Neuronal stem cell (in vitro differentiated cells): Measurements from ENCODE around the gene DNMT3L.

Source experiments
- DNase-seq: peaks from one replicate; pipeline ENCODE4 v3.0.0-alpha.2; 2013; ENCODE audit warnings: low spot score
- H2AFZ ChIP-seq: one replicate; pipeline ENCODE4 v1.6.1; 2013; ENCODE audit warnings: mild to moderate bottlenecking, low read length, inconsistent platforms
- H2AK5ac ChIP-seq: 2 replicates; pipeline ENCODE4 v1.6.1; 2013; ENCODE audit warnings: low read depth, mild to moderate bottlenecking, inconsistent platforms, low read length, moderate library complexity, mixed read lengths
- H2BK120ac ChIP-seq: 2 replicates; pipeline ENCODE4 v1.6.1; 2013; ENCODE audit warnings: low read depth, mild to moderate bottlenecking, inconsistent platforms, low read length, moderate library complexity, mixed read lengths
- H2BK12ac ChIP-seq: one replicate; pipeline ENCODE4 v1.6.1; 2013; ENCODE audit warnings: low read length, inconsistent platforms
- H2BK15ac ChIP-seq: 2 replicates; pipeline ENCODE4 v1.6.1; 2013; ENCODE audit warnings: mild to moderate bottlenecking, low read length, inconsistent platforms, mixed read lengths
- H2BK5ac ChIP-seq: one replicate; pipeline ENCODE4 v1.6.1; 2013; ENCODE audit warnings: inconsistent platforms, mild to moderate bottlenecking, low read length, moderate library complexity
- H3K14ac ChIP-seq: one replicate; pipeline ENCODE4 v1.6.1; 2013; ENCODE audit warnings: low read length, inconsistent platforms
- H3K18ac ChIP-seq: 2 replicates; pipeline ENCODE4 v1.6.1; 2013; ENCODE audit warnings: low read length, inconsistent platforms
- H3K23ac ChIP-seq: 2 replicates; pipeline ENCODE4 v1.6.1; 2013; ENCODE audit warnings: low read depth, mild to moderate bottlenecking, mixed read lengths, low read length, inconsistent platforms; ENCODE audit not compliant: poor library complexity
- H3K27ac ChIP-seq: replicated peaks from 3 replicates; pipeline ENCODE4 v1.5.1; 2013; ENCODE audit warnings: low read length, inconsistent platforms
- H3K27me3 ChIP-seq, 3 experiments: 2 replicates each; pipeline ENCODE4 v1.6.1; 2013; ENCODE audit warnings: low read length in 3 of 3, mild to moderate bottlenecking in 2 of 3, inconsistent platforms in 1 of 3, low read depth in 1 of 3, mixed read lengths in 1 of 3, moderate library complexity in 1 of 3; ENCODE audit not compliant: control insufficient read depth in 3 of 3, insufficient read depth in 3 of 3
- H3K36me3 ChIP-seq, 2 donors: replicated peaks in 1 of 2; 2 replicates each; pipeline ENCODE4 v1.6.1; 2013; ENCODE audit warnings: low read length in 2 of 2; ENCODE audit not compliant: control insufficient read depth in 2 of 2, insufficient read depth in 2 of 2
- H3K4ac ChIP-seq: 2 replicates; pipeline ENCODE4 v1.6.1; 2013; ENCODE audit warnings: inconsistent platforms, mild to moderate bottlenecking, low read length, moderate library complexity
- H3K4me1 ChIP-seq, 2 donors: 1 replicate in 1 of 2; 2 replicates in 1 of 2; pipeline ENCODE4 v1.6.1; 2013; ENCODE audit warnings: low read length in 2 of 2, low read depth in 1 of 2; ENCODE audit not compliant: control insufficient read depth in 2 of 2, insufficient read depth in 1 of 2
- H3K4me2 ChIP-seq: one replicate; pipeline ENCODE4 v1.6.1; 2013; ENCODE audit warnings: mild to moderate bottlenecking, low read length, inconsistent platforms; ENCODE audit not compliant: insufficient read depth, poor library complexity, severe bottlenecking
- H3K4me3 ChIP-seq, 2 donors: 2 replicates each; pipeline ENCODE4 v1.5.1; 2013; ENCODE audit warnings: low read length in 2 of 2, mild to moderate bottlenecking in 2 of 2, inconsistent platforms in 1 of 2, moderate library complexity in 1 of 2
- H3K79me1 ChIP-seq: one replicate; pipeline ENCODE4 v1.6.1; 2013; ENCODE audit warnings: low read depth, mild to moderate bottlenecking, inconsistent platforms, low read length, moderate library complexity
- H3K9ac ChIP-seq: one replicate; pipeline ENCODE4 v1.6.1; 2013; ENCODE audit warnings: mild to moderate bottlenecking, low read depth, low read length, inconsistent platforms; ENCODE audit not compliant: poor library complexity
- H3K9me3 ChIP-seq, 2 donors: replicated peaks in 1 of 2; 2 replicates each; pipeline versions ENCODE3 to v1.6.1; 2013; ENCODE audit warnings: low read length in 2 of 2, mild to moderate bottlenecking in 2 of 2, inconsistent platforms in 1 of 2, low read depth in 1 of 2, mixed read lengths in 1 of 2, moderate library complexity in 1 of 2; ENCODE audit not compliant: control insufficient read depth in 2 of 2, insufficient read depth in 1 of 2
- H4K8ac ChIP-seq: one replicate; pipeline ENCODE4 v1.6.1; 2013; ENCODE audit warnings: low read depth, mild to moderate bottlenecking, inconsistent platforms, low read length, moderate library complexity
- H4K91ac ChIP-seq: one replicate; pipeline ENCODE4 v1.6.1; 2013; ENCODE audit warnings: low read length, low read depth, mild to moderate bottlenecking, inconsistent platforms; ENCODE audit not compliant: poor library complexity
- WGBS, 2 donors: extraction: QIAGEN DNeasy Blood & Tissue Kit; methylation state at CpG; one replicate each; pipeline ENCODE4 v1.1.7; 2013; ENCODE audit warnings: missing lambda C conversion rate in 2 of 2, mixed read lengths in 1 of 2; ENCODE audit not compliant: insufficient read length in 2 of 2, insufficient replicate concordance in 1 of 2; ENCODE audit errors: extremely low coverage in 2 of 2; 5-methylcytosine and 5-hydroxymethylcytosine counted together

The DNMT3L gene

GRCh38 chr21:44269090-44269489 is 7.4 kb upstream of the DNMT3L start:
- Histone ChIP-seq H3K4me3 (no peak overlapping the region), H3K9me3 (no peaks in the 10 kb centered on the region), H3K79me1 (peaks cover 3% of the 10 kb centered on the region), H3K4me2 (no peak overlapping the region), H2BK5ac (no peak overlapping the region), H3K27me3 (peaks cover 0 to 4% (median 0%) of the 10 kb centered on the region in 3 experiments), H4K8ac (no peak overlapping the region), H4K91ac (no peak overlapping the region), H3K18ac (no peak overlapping the region), H3K36me3 (no peaks in the 10 kb centered on the region), H3K4me1 (peaks cover 0 to 2% of the 10 kb centered on the region in 2 donors), H2AK5ac (no peak overlapping the region), H3K27ac (no peak overlapping the region), H2BK15ac (no peak overlapping the region), H3K14ac (no peak overlapping the region), H3K23ac (no peak overlapping the region), H3K4ac (no peak overlapping the region), H2BK120ac (no peak overlapping the region), H2AFZ (no peak overlapping the region), H3K9ac (no peak overlapping the region), H2BK12ac (no peak overlapping the region)
- WGBS, 2 donors, result no CpG with 5 or more reads among the region's 8 CpGs
- DNase-seq, result no peak

GRCh38 chr21:44267655-44268142 is 6.0 kb upstream of the DNMT3L start:
- no peak overlapping the region for H2AFZ ChIP-seq
- peak overlapping the region; percentile 18 for H3K18ac ChIP-seq
- no peak overlapping the region for H2BK12ac ChIP-seq
- no peaks in the 10 kb centered on the region for H3K79me1 ChIP-seq
- no CpG with 5 or more reads among the region's 19 CpGs for WGBS, 2 donors
- no peak overlapping the region for H3K27ac ChIP-seq
- no peak overlapping the region for H3K9ac ChIP-seq
- no peak overlapping the region for H2BK120ac ChIP-seq
- DNase-seq, result no peak
- H3K4me1 ChIP-seq, result peaks cover 6 to 12% of the 10 kb centered on the region in 2 donors
- H2BK5ac ChIP-seq, result no peak overlapping the region
- no peaks in the 10 kb centered on the region for H3K9me3 ChIP-seq
- H2BK15ac ChIP-seq, result peak overlapping the region; percentile 96
- no peak overlapping the region for H3K23ac ChIP-seq
- H3K27me3 ChIP-seq, result no peaks in the 10 kb centered on the region
- no peak overlapping the region for H2AK5ac ChIP-seq
- no peak overlapping the region for H4K8ac ChIP-seq
- no peak overlapping the region for H3K4ac ChIP-seq
- no peak overlapping the region for H3K4me3 ChIP-seq
- no peaks in the 10 kb centered on the region for H3K36me3 ChIP-seq
- no peak overlapping the region for H3K4me2 ChIP-seq
- no peak overlapping the region for H4K91ac ChIP-seq
- H3K14ac ChIP-seq, result no peak overlapping the region

GRCh38 chr21:44265734-44266270 is 4.1 kb upstream of the DNMT3L start:
- Histone ChIP-seq H2BK120ac (no peak overlapping the region), H2AFZ (no peak overlapping the region), H3K79me1 (no peaks in the 10 kb centered on the region), H3K4me1 (peaks cover 6 to 11% of the 10 kb centered on the region in 2 donors), H3K4me3 (no peak overlapping the region), H3K9me3 (no peaks in the 10 kb centered on the region), H3K27me3 (peaks cover 0 to 5% (median 0%) of the 10 kb centered on the region in 3 experiments), H3K23ac (peak overlapping the region; percentile 55), H4K8ac (no peak overlapping the region), H3K36me3 (no peaks in the 10 kb centered on the region), H3K9ac (peak overlapping the region; percentile 12), H2BK5ac (no peak overlapping the region), H2BK12ac (no peak overlapping the region), H3K18ac (peak overlapping the region; percentile 59), H3K4ac (peak overlapping the region; percentile 37), H4K91ac (no peak overlapping the region), H2AK5ac (peak overlapping the region; percentile 94), H3K4me2 (no peak overlapping the region), H3K14ac (no peak overlapping the region), H3K27ac (no peak overlapping the region), H2BK15ac (peak overlapping the region; percentile 75)
- DNase-seq, result no peak
- no CpG with 5 or more reads among the region's 17 CpGs for WGBS, 2 donors

- H3K9ac ChIP-seq, result no peak overlapping the region
- no peaks in the 10 kb centered on the region for H3K36me3 ChIP-seq
- no peak overlapping the region for H2BK15ac ChIP-seq
- no peak overlapping the region for H3K18ac ChIP-seq
- H3K23ac ChIP-seq, result no peak overlapping the region
- peak overlapping the region; percentile 87 for H2BK5ac ChIP-seq
- no peak overlapping the region for H3K14ac ChIP-seq
- H3K4me3 ChIP-seq, result no peak overlapping the region
- H3K9me3 ChIP-seq, result peaks cover 0 to 2% of the 10 kb centered on the region in 2 donors
- no peaks in the 10 kb centered on the region for H3K79me1 ChIP-seq
- peaks cover 6 to 11% of the 10 kb centered on the region in 2 donors for H3K4me1 ChIP-seq
- H2AFZ ChIP-seq, result peak overlapping the region; percentile 97
- no peak for DNase-seq
- H2BK120ac ChIP-seq, result no peak overlapping the region
- H3K4ac ChIP-seq, result no peak overlapping the region
- H2AK5ac ChIP-seq, result no peak overlapping the region
- WGBS, 2 donors, result no CpG with 5 or more reads among the region's 4 CpGs
- H4K8ac ChIP-seq, result no peak overlapping the region
- no peak overlapping the region for H2BK12ac ChIP-seq
- H3K27ac ChIP-seq, result peak overlapping the region; percentile 65
- H3K27me3 ChIP-seq, result peaks cover 0 to 20% (median 0%) of the 10 kb centered on the region in 3 experiments
- no peak overlapping the region for H3K4me2 ChIP-seq
- H4K91ac ChIP-seq, result no peak overlapping the region
Observed at GRCh38 chr21:44263768-44264167, 2.1 kb upstream of the DNMT3L start.
